Heart right ventricle (tissue), 16 donors: ENCODE measurements around the gene TTC3. TPM values are rescaled to one million over a fixed set of nuclear protein-coding genes. Genes with fewer than 3 reads are reported as not detected.
"Not testable (repeated sequence)": the region's sequence is repeated elsewhere in the genome, so short reads cannot be mapped to it uniquely, and the experiment has no call there.

Experiments
- ATAC-seq, 8 donors: fragments of 200-7000 bp; cut with Tn5 transposase; one replicate each; pipeline ENCODE4 v1.9.1; 2020; ENCODE audit warnings: mild to moderate bottlenecking in 8 of 8, moderate library complexity in 8 of 8, moderate number of reproducible peaks in 1 of 8
- DNase-seq, 2 donors: peaks; one replicate each; pipeline ENCODE4 v3.0.0-alpha.2; 2020
- H3K27ac ChIP-seq, 10 donors: fragments of 200-600 bp; sonication (generic) in 2 of 10; one replicate each; pipeline versions ENCODE4 v1.5.0 to v1.8.0; 2020 to 2022; ENCODE audit warnings: mild to moderate bottlenecking in 3 of 10
- H3K27me3 ChIP-seq, 7 donors: fragments of 200-600 bp; one replicate each; pipeline ENCODE4 v1.8.0; 2021 to 2022; ENCODE audit warnings: mild to moderate bottlenecking in 2 of 7
- H3K36me3 ChIP-seq, 9 donors: fragments of 200-600 bp; sonication (generic) in 1 of 9; one replicate each; pipeline versions ENCODE4 v1.5.0 to v1.8.0; 2020 to 2022; ENCODE audit warnings: mild to moderate bottlenecking in 2 of 9
- H3K4me1 ChIP-seq, 9 donors: fragments of 200-600 bp; sonication (generic) in 1 of 9; one replicate each; pipeline versions ENCODE4 v1.5.0 to v1.8.0; 2020 to 2022; ENCODE audit warnings: mild to moderate bottlenecking in 4 of 9
- H3K4me3 ChIP-seq, 10 donors: fragments of 200-600 bp; sonication (generic) in 2 of 10; one replicate each; pipeline versions ENCODE4 v1.5.0 to v1.8.0; 2020 to 2022; ENCODE audit warnings: mild to moderate bottlenecking in 7 of 10, moderate library complexity in 2 of 10
- H3K9me3 ChIP-seq, 11 donors: fragments of 200-600 bp in 10 of 11; sonication (generic) in 2 of 11; one replicate each; pipeline versions ENCODE4 v1.5.0 to v1.8.0; 2013 to 2022; ENCODE audit warnings: mild to moderate bottlenecking in 2 of 11, control low read depth in 1 of 11, moderate library complexity in 1 of 11
- CTCF ChIP-seq, 9 donors: fragments of 200-600 bp; sonication (generic) in 2 of 9; IDR thresholded peaks; one replicate each; pipeline versions ENCODE4 v1.5.0 to v1.8.0; 2021 to 2022; ENCODE audit warnings: antibody characterized with exemption in 9 of 9, mild to moderate bottlenecking in 5 of 9, moderate library complexity in 1 of 9
- WGBS, 2 donors: extraction: QIAGEN DNeasy Blood & Tissue Kit; methylation state at CpG; one replicate each; pipeline ENCODE4 v1.1.7; 2013; ENCODE audit warnings: inconsistent platforms in 1 of 2; 5-methylcytosine and 5-hydroxymethylcytosine counted together
- intact Hi-C, 10 donors: fragments of 100-400 bp; cut with DNase I; formaldehyde crosslinking; loops; one replicate each; pipeline versions ENCODE4 v1.11.1 to v1.14.2; 2022
- polyA plus RNA-seq, 2 donors: library from polyadenylated mRNA; stranded (reverse); fragments of 200-250 nt; gene quantifications; one replicate each; pipeline ENCODE4 v1.2.3, GENCODE V29; 2013
- total RNA-seq, 10 donors: library from RNA; stranded (reverse); fragmentation: NEBNext Ultra II Directional in 3 of 10; extraction: Animal tissue kit (Norgen Biotek cat#: 25700) in 3 of 10; gene quantifications; one replicate each; pipeline versions ENCODE4 v1.2.1 to v1.2.4, GENCODE V29; 2021 to 2023
- donor health status: Arrhythmogenic right ventricular cardiomyopathy.
- donor health status: ischemic (EF 13 %, LVEDD 7.1; RV severe dilation, severe dysfunction).
- donor health status: healthy with polysubstance abuse.
- donor health status: DM: no; HTN: yes; CAD: no.
- donor health status: DM: no; HTN: no; CAD: no.
- donor health status: ischemic (EF 25% LVEDD 6.9; RV normal size, moderate dysfunction).
- donor health status: ischemic (EF 25% LVEDD 5.7; RV mildly dilated, moderate dysfunction).
- donor health status: healthy.
- donor health status: DM: yes; HTN: yes; CAD: no.
- donor health status: Ischemic cardiomyopathy.
- donor health status: ischemic (EF 35%, LVEDD 5.7; RV mildly dilated, moderate dysfunction).
- donor health status: nonischemic (EF 11% LVEDD 7.7; RV severe dilation, severe dysfunction).
- donor health status: DM: yes; HTN: yes; CAD: no.
- donor health status: PGD.
- donor health status: ischemic (EF 29% LVEDD 5.4; RV normal size, mild dysfunction).
- donor health status: nonischemic (EF 23%, LVEDD 6.1; RV moderate dilation, normal function).

TTC3 gene
- total and polyA plus RNA-seq, 12 donors, result 14.0 to 62.1 (median 50.1) TPM

GRCh38 chr21:37214952-37215351 lies 141.9 kb downstream of the TTC3 start:
- no peaks in the 10 kb centered on the region for H3K36me3 ChIP-seq
- peaks cover 0 to 7% (median 0%) of the 10 kb centered on the region in 11 donors for H3K9me3 ChIP-seq
- WGBS, 2 donors, result 92% methylated on average over 9 of the region's 9 CpGs
- TF ChIP-seq CTCF (IDR thresholded peaks at IDR 0.05), result no peak
- intact Hi-C loops, result no loop called here
- no peak overlapping the region for H3K4me3 ChIP-seq
- H3K4me1 ChIP-seq, result peaks cover 0 to 6% (median 4%) of the 10 kb centered on the region in 9 donors
- no peaks in the 10 kb centered on the region for H3K27me3 ChIP-seq
- no peak overlapping the region for H3K27ac ChIP-seq
- ATAC-seq (no peak), DNase-seq (no peak)

- H3K9me3 ChIP-seq, result no peaks in the 10 kb centered on the region
- no peak for TF ChIP-seq CTCF (IDR thresholded peaks at IDR 0.05)
- no peak for DNase-seq
- ATAC-seq, result no peak
- H3K4me1 ChIP-seq, result peaks cover 0 to 16% (median 9%) of the 10 kb centered on the region in 9 donors
- H3K36me3 ChIP-seq, result peaks cover 0 to 22% (median 18%) of the 10 kb centered on the region in 9 donors
- intact Hi-C loops, result loop anchor here in 4 of 10 donors (2.0 to 10.0 kb wide), 7 partner anchors 47 to 365 kb away; partner anchors contain the start of genes DYRK1A (in 2 of the 4) and VPS26C (in 2 of the 4)
- H3K27me3 ChIP-seq, result no peaks in the 10 kb centered on the region
- WGBS, 2 donors, result 50 to 55% methylated on average over 13 of the region's 13 CpGs
- peak overlapping the region in 9 of 10 donors; percentile 47 to 76 (median 65) for H3K4me3 ChIP-seq
- peak overlapping the region; percentile 76 to 91 (median 85) for H3K27ac ChIP-seq
Measured at GRCh38 chr21:37219761-37220432, 146.8 kb downstream of the TTC3 start.

GRCh38 chr21:37220433-37220980 lies 147.5 kb downstream of the TTC3 start:
- Histone ChIP-seq H3K27ac (peak overlapping the region; percentile 76 to 91 (median 85)), H3K36me3 (peaks cover 0 to 28% (median 24%) of the 10 kb centered on the region in 9 donors), H3K4me1 (peaks cover 0 to 16% (median 9%) of the 10 kb centered on the region in 9 donors), H3K27me3 (no peaks in the 10 kb centered on the region), H3K9me3 (no peaks in the 10 kb centered on the region), H3K4me3 (peak overlapping the region; percentile 47 to 76 (median 64))
- intact Hi-C loops, result loop anchor here in 4 of 10 donors (2.0 to 10.0 kb wide), 7 partner anchors 46 to 364 kb away; partner anchors contain the start of genes DYRK1A (in 2 of the 4) and VPS26C (in 2 of the 4)
- ATAC-seq (peak; percentile 50 to 83 (median 68)), DNase-seq (no peak)
- peak in 2 of 9 donors; percentile 18 to 38 for TF ChIP-seq CTCF (IDR thresholded peaks at IDR 0.05)
- WGBS, 2 donors, result 2 to 3% methylated on average over 35 of the region's 35 CpGs

- Histone ChIP-seq H3K4me3 (peak overlapping the region; percentile 47 to 76 (median 64)), H3K27me3 (no peaks in the 10 kb centered on the region), H3K36me3 (peaks cover 0 to 35% (median 29%) of the 10 kb centered on the region in 9 donors), H3K4me1 (peaks cover 0 to 16% (median 9%) of the 10 kb centered on the region in 9 donors), H3K27ac (peak overlapping the region; percentile 76 to 91 (median 85)), H3K9me3 (no peaks in the 10 kb centered on the region)
- peak; percentile 95 for DNase-seq
- TF ChIP-seq CTCF (IDR thresholded peaks at IDR 0.05), result peak in 7 of 9 donors; percentile 42 to 75 (median 66)
- ATAC-seq, result peak; percentile 95 to 98 (median 98)
- intact Hi-C loops, result loop anchor here in 5 of 10 donors (1.0 to 10.0 kb wide), 10 partner anchors 46 to 364 kb away; partner anchors contain the start of genes DYRK1A (in 3 of the 5) and VPS26C (in 3 of the 5)
- WGBS, 2 donors, result 6 to 7% methylated on average over 46 of the region's 46 CpGs
Measured at GRCh38 chr21:37220981-37221664, 148.1 kb downstream of the TTC3 start.

- H3K9me3 ChIP-seq, DNase-seq, H3K27me3 ChIP-seq, H3K4me3 ChIP-seq, H3K27ac ChIP-seq, ATAC-seq: not testable (repeated sequence)
- intact Hi-C loops, result loop anchor here in 3 of 10 donors (5.0 to 10.0 kb wide), 4 partner anchors 45 to 363 kb away; partner anchors contain the start of genes DYRK1A (in 2 of the 3) and VPS26C (in 1 of the 3)
- Histone ChIP-seq H3K4me1 (peaks cover 0 to 16% (median 9%) of the 10 kb centered on the region in 9 donors), H3K36me3 (peaks cover 0 to 46% (median 40%) of the 10 kb centered on the region in 9 donors)
- WGBS, 2 donors, result 88 to 93% methylated on average over 2 to 3 of the region's 3 CpGs
Measured at GRCh38 chr21:37222248-37222647, 149.2 kb downstream of the TTC3 start.
